Endothelial cell of umbilical vein (primary cell): Measurements from ENCODE around the gene OSBPL1A. TPM values are rescaled to one million over a fixed set of nuclear protein-coding genes. Genes with fewer than 3 reads are reported as not detected.

Experiments used
- BruUV-seq: library from RNA; stranded (reverse); fragments of 400-500 nt; replicated peaks from 2 replicates; lab custom pipeline; 2021; lab: Mats Ljungman, UMichigan
- CTCF ChIA-PET: fragments of 300-600, 350-600 bp; sonication (Branson Sonifier 250); formaldehyde crosslinking; loops from one replicate; lab custom pipeline; 2021; ENCODE audit warnings: antibody characterized with exemption, inconsistent platforms; lab: Charles Lee
- POLR2A ChIA-PET: fragments of 300-600, 350-600 bp; sonication (Branson Sonifier 250); formaldehyde crosslinking; loops from one replicate; lab custom pipeline; 2021; ENCODE audit warnings: antibody characterized with exemption, inconsistent platforms; lab: Charles Lee
- DNase-seq: peaks from one replicate; pipeline ENCODE4 v3.0.0-alpha.2; 2011; ENCODE audit warnings: low read depth, low spot score
- FAIRE-seq: peaks from 2 replicates; lab custom pipeline; 2011; peaks lifted over from hg19 to GRCh38; lab: Jason Lieb, UNC
- H2AFZ ChIP-seq: 2 replicates; pipeline ENCODE4 v1.6.0; 2012; ENCODE audit warnings: low read depth, low read length, control low read depth, inconsistent platforms
- H3K27ac ChIP-seq: 2 replicates; pipeline ENCODE4 v1.5.1; 2011; ENCODE audit warnings: low read depth, mild to moderate bottlenecking, control low read depth, low read length, moderate library complexity; ENCODE audit not compliant: insufficient read depth
- H3K27me3 ChIP-seq, 2 experiments: 2 replicates each; pipeline versions ENCODE4 v1.6.0 to v1.6.1; 2011; ENCODE audit warnings: low read length in 2 of 2, mixed read lengths in 1 of 2; ENCODE audit not compliant: control insufficient read depth in 2 of 2, insufficient read depth in 2 of 2
- H3K36me3 ChIP-seq, 2 experiments: 2 replicates in 1 of 2; 3 replicates in 1 of 2; pipeline ENCODE4 v1.5.1; 2011; ENCODE audit warnings: low read length in 2 of 2, mild to moderate bottlenecking in 1 of 2, moderate library complexity in 1 of 2; ENCODE audit not compliant: control insufficient read depth in 2 of 2, insufficient read depth in 2 of 2; ENCODE audit errors: extremely low read depth in 1 of 2
- H3K4me1 ChIP-seq: 3 replicates; pipeline ENCODE4 v1.5.1; 2011; ENCODE audit warnings: mild to moderate bottlenecking, low read length; ENCODE audit not compliant: control insufficient read depth, insufficient read depth; ENCODE audit errors: extremely low read depth
- H3K4me2 ChIP-seq: 2 replicates; pipeline ENCODE4 v1.6.1; 2011; ENCODE audit warnings: low read length, control low read depth, mixed read lengths; ENCODE audit not compliant: insufficient read depth
- H3K4me3 ChIP-seq, 3 experiments: fragments of 200-600 bp in 1 of 3; sonication (generic), shearing (Covaris generic) in 1 of 3; replicated peaks in 1 of 3; 2 replicates each; pipeline ENCODE4 v1.5.1; 2011 to 2016; ENCODE audit warnings: control low read depth in 3 of 3, low read length in 3 of 3, mild to moderate bottlenecking in 2 of 3, inconsistent platforms in 1 of 3, low read depth in 1 of 3, moderate library complexity in 1 of 3; ENCODE audit not compliant: insufficient read depth in 1 of 3
- H3K79me2 ChIP-seq: 2 replicates; pipeline ENCODE4 v1.6.0; 2012; ENCODE audit warnings: low read length, inconsistent platforms; ENCODE audit not compliant: control insufficient read depth, insufficient read depth
- H3K9ac ChIP-seq: replicated peaks from 2 replicates; pipeline ENCODE3; 2011; ENCODE audit warnings: low read length, control low read depth; ENCODE audit not compliant: insufficient read depth; ENCODE audit errors: extremely low read depth
- H3K9me1 ChIP-seq: replicated peaks from 3 replicates; pipeline ENCODE4 v1.6.0; 2011; ENCODE audit warnings: mild to moderate bottlenecking, low read length; ENCODE audit not compliant: control insufficient read depth, insufficient read depth; ENCODE audit errors: extremely low read depth
- H3K9me3 ChIP-seq: replicated peaks from 2 replicates; pipeline ENCODE4 v1.5.1; 2012; ENCODE audit warnings: low read length, inconsistent platforms; ENCODE audit not compliant: control insufficient read depth, insufficient read depth
- H4K20me1 ChIP-seq: replicated peaks from 2 replicates; pipeline ENCODE3; 2011; ENCODE audit warnings: mild to moderate bottlenecking, low read length; ENCODE audit not compliant: control insufficient read depth, insufficient read depth; ENCODE audit errors: extremely low read depth
- CTCF ChIP-seq, 2 donors: IDR thresholded peaks; 1 replicate in 1 of 2; 2 replicates in 1 of 2; pipeline ENCODE4 v1.5.1; 2011; ENCODE audit warnings: low read length in 2 of 2, mild to moderate bottlenecking in 2 of 2, moderate library complexity in 2 of 2, control low read depth in 1 of 2, inconsistent platforms in 1 of 2, low read depth in 1 of 2; ENCODE audit not compliant: insufficient read depth in 1 of 2; ENCODE audit errors: extremely low read depth in 1 of 2
- EZH2 ChIP-seq: IDR thresholded peaks from 2 replicates; pipeline ENCODE4 v1.6.1; 2012; ENCODE audit warnings: borderline replicate concordance, low read depth, mild to moderate bottlenecking, moderate library complexity, low read length, inconsistent platforms; ENCODE audit not compliant: severe bottlenecking
- FOS ChIP-seq: IDR thresholded peaks from 2 replicates; pipeline ENCODE4 v1.6.1; 2011; ENCODE audit warnings: mild to moderate bottlenecking, low read length, moderate library complexity, borderline replicate concordance; ENCODE audit not compliant: insufficient read depth
- GATA2 ChIP-seq: IDR thresholded peaks from 2 replicates; pipeline ENCODE4 v1.7.0; 2011; ENCODE audit warnings: low read depth, mild to moderate bottlenecking, moderate library complexity, mixed read lengths, low read length; ENCODE audit not compliant: insufficient read length, insufficient read depth
- JUN ChIP-seq: IDR thresholded peaks from 2 replicates; pipeline ENCODE4 v1.6.1; 2011; ENCODE audit warnings: borderline replicate concordance, low read depth; ENCODE audit not compliant: insufficient read length, insufficient read depth
- MYC ChIP-seq: IDR thresholded peaks from one replicate; pipeline ENCODE4 v1.6.1; 2011; ENCODE audit warnings: mild to moderate bottlenecking, low read depth, low read length
- POLR2A ChIP-seq: IDR thresholded peaks from 2 replicates; pipeline ENCODE4 v1.6.1; 2012; ENCODE audit warnings: low read depth, mild to moderate bottlenecking, control low read depth, low read length
- POLR2AphosphoS5 ChIP-seq: IDR thresholded peaks from 2 replicates; pipeline ENCODE4 v1.6.1; 2012; ENCODE audit warnings: low read depth, mild to moderate bottlenecking, control low read depth, low read length, moderate library complexity; ENCODE audit not compliant: insufficient read depth
- dilution Hi-C: fragments of 300-500 bp; cut with MboI; formaldehyde crosslinking; loops from one replicate; pipeline ENCODE4 v1.15.0; 2019; ENCODE audit warnings: low sequenced_read_pairs; ENCODE audit not compliant: extremely low pct_ligation_motif_present
- intact Hi-C: fragments of 100-400 bp; cut with micrococcal nuclease; formaldehyde crosslinking; loops from one replicate; pipeline ENCODE4 v1.10.0; 2022
- polyA plus RNA-seq, 4 experiments: library from polyadenylated mRNA; depleted of rRNA in 3 of 4; stranded (reverse) in 3 of 4; unstranded in 1 of 4; fragments of >200 nt; gene quantifications; 2 replicates each; pipeline versions ENCODE4 v1.2.1 to v1.2.3, GENCODE V29; 2011 to 2012; ENCODE audit warnings: missing spikeins in 1 of 4
- total RNA-seq: library from RNA; stranded (reverse); gene quantifications from 2 replicates; pipeline ENCODE4 v1.2.3, GENCODE V29; 2021
- TF ChIP-seq, protein P1 (sequence below): IDR thresholded peaks from 2 replicates; pipeline ENCODE4 v1.6.1; 2011; ENCODE audit not compliant: insufficient read depth, insufficient read length

OSBPL1A gene
- total and polyA plus RNA-seq, 2 donors (not counting 3 experiments of a cell fraction or from before 2014, with no cell fraction given): 6.4 to 16.5 TPM

GRCh38 chr18:24277516-24278195 lies 120.0 kb downstream of the OSBPL1A start:
- Histone ChIP-seq H3K9ac (no peak overlapping the region), H3K4me3 (no peak overlapping the region), H2AFZ (no peak overlapping the region), H3K36me3 (no peaks in the 10 kb centered on the region), H3K79me2 (no peaks in the 10 kb centered on the region), H3K9me1 (no peaks in the 10 kb centered on the region), H4K20me1 (no peaks in the 10 kb centered on the region), H3K27ac (no peak overlapping the region), H3K4me2 (no peak overlapping the region), H3K4me1 (no peaks in the 10 kb centered on the region), H3K27me3 (no peaks in the 10 kb centered on the region), H3K9me3 (no peaks in the 10 kb centered on the region)
- dilution Hi-C loops (no loop called here), intact Hi-C loops (no loop called here)
- no peak for DNase-seq
- POLR2A ChIA-PET: no interaction called here
- no peak for TF ChIP-seq POLR2A
- BruUV-seq: no TSS peak
- FAIRE-seq: no peak
- CTCF ChIA-PET: interaction anchor here (3.7 kb wide), 1 partner anchor 101 kb away, joined by 16 read pairs; no protein-coding TSS in a partner anchor

- Histone ChIP-seq H3K9ac (no peak overlapping the region), H2AFZ (no peak overlapping the region), H3K27ac (no peak overlapping the region), H3K79me2 (no peaks in the 10 kb centered on the region), H3K4me3 (no peak overlapping the region), H3K9me1 (no peaks in the 10 kb centered on the region), H3K9me3 (no peaks in the 10 kb centered on the region), H3K4me2 (no peak overlapping the region), H3K27me3 (no peaks in the 10 kb centered on the region), H4K20me1 (no peaks in the 10 kb centered on the region), H3K4me1 (peaks cover 4% of the 10 kb centered on the region), H3K36me3 (no peaks in the 10 kb centered on the region)
- no peak for FAIRE-seq
- POLR2A ChIA-PET: no interaction called here
- no TSS peak for BruUV-seq
- no peak for DNase-seq
- dilution Hi-C loops: no loop called here
- TF ChIP-seq JUN: no peak
- no peak for TF ChIP-seq GATA2
- no peak for TF ChIP-seq MYC
- TF ChIP-seq, protein P1, sequence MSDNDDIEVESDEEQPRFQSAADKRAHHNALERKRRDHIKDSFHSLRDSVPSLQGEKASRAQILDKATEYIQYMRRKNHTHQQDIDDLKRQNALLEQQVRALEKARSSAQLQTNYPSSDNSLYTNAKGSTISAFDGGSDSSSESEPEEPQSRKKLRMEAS: no peak
- TF ChIP-seq POLR2AphosphoS5: no peak
- TF ChIP-seq POLR2A: no peak
- TF ChIP-seq EZH2: no peak
- no peak for TF ChIP-seq FOS
- TF ChIP-seq CTCF (IDR thresholded peaks at IDR 0.05; ENCODE audit: extremely low read depth in 1 of 2, insufficient read depth in 1 of 2, low read depth in 1 of 2, low read length in 2 of 2): no peak
- CTCF ChIA-PET: interaction anchor here (3.7 kb wide), 1 partner anchor 100 kb away, joined by 16 read pairs; no protein-coding TSS in a partner anchor
- intact Hi-C loops: no loop called here
Observed at GRCh38 chr18:24276994-24277393, 120.6 kb downstream of the OSBPL1A start.
